GM18502 (cell line): ENCODE data around the gene ZNF503.

Experiments
- ATAC-seq: cut with Tn5 transposase; IDR thresholded peaks from one replicate; pipeline ENCODE4 v1.9.1; 2021; ENCODE audit warnings: mild to moderate bottlenecking; ENCODE audit not compliant: unreplicated experiment, poor library complexity

ZNF503 gene

GRCh38 chr10:75431180-75432111 is 29.9 kb upstream of the ZNF503 start, which contains the start of gene LRMDA:
Gene LRMDA (plus strand): TSS chr10:75431624.
- no peak for ATAC-seq

- ATAC-seq, result no peak
These were observed 28.6 kb upstream of the ZNF503 start for GRCh38 chr10:75430000-75430763.

- ATAC-seq, result no peak
These were observed 27.7 kb upstream of the ZNF503 start for GRCh38 chr10:75429159-75429827.

- ATAC-seq, result no peak
These were observed 27.0 kb upstream of the ZNF503 start for GRCh38 chr10:75428434-75429158.

- no peak for ATAC-seq
These were observed 26.4 kb upstream of the ZNF503 start for GRCh38 chr10:75427951-75428350.

GRCh38 chr10:75426880-75427279 is 25.3 kb upstream of the ZNF503 start:
- ATAC-seq, result no peak

- no peak for ATAC-seq
These were observed 23.9 kb upstream of the ZNF503 start for GRCh38 chr10:75425291-75426079.

- ATAC-seq, result no peak
These were observed 23.0 kb upstream of the ZNF503 start for GRCh38 chr10:75424571-75424970.

GRCh38 chr10:75422913-75423312 is 21.3 kb upstream of the ZNF503 start:
- no peak for ATAC-seq

GRCh38 chr10:75418712-75419111 is 17.1 kb upstream of the ZNF503 start:
- ATAC-seq, result no peak

- ATAC-seq, result no peak
These were observed 16.7 kb upstream of the ZNF503 start for GRCh38 chr10:75418293-75418692.

GRCh38 chr10:75417522-75417927 is 16.0 kb upstream of the ZNF503 start:
- no peak for ATAC-seq

GRCh38 chr10:75414527-75414926 is 13.0 kb upstream of the ZNF503 start:
- no peak for ATAC-seq

GRCh38 chr10:75410132-75411005 is 8.8 kb upstream of the ZNF503 start:
- ATAC-seq, result no peak

- no peak for ATAC-seq
These were observed 7.6 kb upstream of the ZNF503 start for GRCh38 chr10:75408911-75409885.

- no peak for ATAC-seq
These were observed 6.9 kb upstream of the ZNF503 start for GRCh38 chr10:75408509-75408875.
